ENCODE measurements around the gene BTBD16. TPM values are rescaled to one million over a fixed set of nuclear protein-coding genes. Genes with fewer than 3 reads are reported as not detected.

The BTBD16 gene
- total RNA-seq, 1 experiment from 2014 or later: not detected

- Mint-ChIP-seq H3K36me3 (no peaks in the 10 kb centered on the region), H3K4me3 (no peak overlapping the region), H3K4me1 (peaks cover 7% of the 10 kb centered on the region; the same call in 1 of the 2 replicates), H3K27me3 (ENCODE audit: low read depth) (no peaks in the 10 kb centered on the region; the same call in 1 of the 2 replicates), H3K9me3 (peaks cover 7% of the 10 kb centered on the region), H3K27ac (no peak overlapping the region)
- no peak for DNase-seq (ENCODE audit: low spot score)
- TF ChIP-seq HMGXB4 (CRISPR knock-in tag; IDR thresholded peaks at IDR 0.05): no peak
- TF ChIP-seq MXD4 (CRISPR knock-in tag; IDR thresholded peaks at IDR 0.05; ENCODE audit: borderline replicate concordance): no peak
- no peak for TF ChIP-seq PRDM15 (CRISPR knock-in tag; IDR thresholded peaks at IDR 0.05)
- TF ChIP-seq CREB1 (CRISPR knock-in tag; IDR thresholded peaks at IDR 0.05): no peak
- TF ChIP-seq SMAD4 (CRISPR knock-in tag; IDR thresholded peaks at IDR 0.05): no peak
- no peak for TF ChIP-seq ZMAT4 (CRISPR knock-in tag; IDR thresholded peaks at IDR 0.05)
- ATAC-seq: no peak
- ChIA-PET POLR2A (no interaction called here), CTCF (interaction anchor here (1.7 kb wide), 1 partner anchor 23 kb away, joined by 11 read pairs; no protein-coding TSS in a partner anchor)
Measured at GRCh38 chr10:122321960-122322359, 50.9 kb downstream of the BTBD16 start.

- no peak overlapping the region for H3K4me3 Mint-ChIP-seq
- no peaks in the 10 kb centered on the region; the same call in 1 of the 2 replicates for H3K27me3 Mint-ChIP-seq (ENCODE audit: low read depth)
- H3K9me3 Mint-ChIP-seq: peaks cover 7% of the 10 kb centered on the region
- no peak for TF ChIP-seq SP1 (CRISPR knock-in tag; conservative IDR thresholded peaks at IDR 0.05)
- no peak for TF ChIP-seq ZBTB43 (CRISPR knock-in tag; IDR thresholded peaks at IDR 0.05)
- TF ChIP-seq JAZF1 (CRISPR knock-in tag; IDR thresholded peaks at IDR 0.05): no peak
- TF ChIP-seq CTCF (IDR thresholded peaks at IDR 0.05): no peak
- TF ChIP-seq PRRX2 (CRISPR knock-in tag; IDR thresholded peaks at IDR 0.05): no peak
- TF ChIP-seq MAX (CRISPR knock-in tag; IDR thresholded peaks at IDR 0.05): no peak
- no peak for TF ChIP-seq GRHL2 (CRISPR knock-in tag; IDR thresholded peaks at IDR 0.05; ENCODE audit: insufficient replicate concordance, severe bottlenecking)
- TF ChIP-seq ZBTB21 (CRISPR knock-in tag; IDR thresholded peaks at IDR 0.05; ENCODE audit: borderline replicate concordance): no peak
- no peak for TF ChIP-seq ZNF219 (CRISPR knock-in tag; IDR thresholded peaks at IDR 0.05; ENCODE audit: borderline replicate concordance)
- no peak for TF ChIP-seq IRF2 (CRISPR knock-in tag; IDR thresholded peaks at IDR 0.05; ENCODE audit: borderline replicate concordance, low read depth)
- TF ChIP-seq FOXK1 (CRISPR knock-in tag; IDR thresholded peaks at IDR 0.05): no peak
- no peak for TF ChIP-seq OVOL2 (CRISPR knock-in tag; IDR thresholded peaks at IDR 0.05; ENCODE audit: borderline replicate concordance)
- TF ChIP-seq PREB (CRISPR knock-in tag; IDR thresholded peaks at IDR 0.05; ENCODE audit: borderline replicate concordance): no peak
- no peak for TF ChIP-seq MXD4 (CRISPR knock-in tag; IDR thresholded peaks at IDR 0.05; ENCODE audit: borderline replicate concordance)
- H3K4me1 Mint-ChIP-seq: peaks cover 7% of the 10 kb centered on the region; the same call in 1 of the 2 replicates
- ChIA-PET CTCF (interaction anchor here (1.0 to 1.7 kb wide), 4 partner anchors 24 to 55 kb away, joined by 3 to 11 read pairs (median 4); no protein-coding TSS in a partner anchor), POLR2A (no interaction called here)
- no peak for ATAC-seq
- no peak overlapping the region for H3K27ac Mint-ChIP-seq
- DNase-seq (ENCODE audit: low spot score): no peak
- no peaks in the 10 kb centered on the region for H3K36me3 Mint-ChIP-seq
Measured at GRCh38 chr10:122323189-122323588, 52.1 kb downstream of the BTBD16 start.
